ENCODE data around the gene SLC1A4.

GRCh38 chr2:65000644-65001043 is 11.4 kb downstream of the SLC1A4 start:
- TF ChIP-seq CTCF (IDR thresholded peaks at IDR 0.05; ENCODE audit: low read depth, low read length, missing input control) (no peak), SP1 (IDR thresholded peaks at IDR 0.05) (no peak), MAX (IDR thresholded peaks at IDR 0.05) (no peak), TAF1 (conservative IDR thresholded peaks at IDR 0.05) (no peak), JUND (IDR thresholded peaks at IDR 0.05) (no peak), REST (IDR thresholded peaks at IDR 0.05) (no peak)

Measured in liver (tissue), 3 donors.